Inferior parietal cortex (tissue), 1 donor: ENCODE results near the gene CBLC.
"Not testable (repeated sequence)": the region's sequence is repeated elsewhere in the genome, so short reads cannot be mapped to it uniquely, and the experiment has no call there.

Experiments
- DNase-seq: peaks from one replicate; pipeline ENCODE4 v3.0.0-alpha.2; 2016; ENCODE audit errors: extremely low spot score

The CBLC gene

DNA sequence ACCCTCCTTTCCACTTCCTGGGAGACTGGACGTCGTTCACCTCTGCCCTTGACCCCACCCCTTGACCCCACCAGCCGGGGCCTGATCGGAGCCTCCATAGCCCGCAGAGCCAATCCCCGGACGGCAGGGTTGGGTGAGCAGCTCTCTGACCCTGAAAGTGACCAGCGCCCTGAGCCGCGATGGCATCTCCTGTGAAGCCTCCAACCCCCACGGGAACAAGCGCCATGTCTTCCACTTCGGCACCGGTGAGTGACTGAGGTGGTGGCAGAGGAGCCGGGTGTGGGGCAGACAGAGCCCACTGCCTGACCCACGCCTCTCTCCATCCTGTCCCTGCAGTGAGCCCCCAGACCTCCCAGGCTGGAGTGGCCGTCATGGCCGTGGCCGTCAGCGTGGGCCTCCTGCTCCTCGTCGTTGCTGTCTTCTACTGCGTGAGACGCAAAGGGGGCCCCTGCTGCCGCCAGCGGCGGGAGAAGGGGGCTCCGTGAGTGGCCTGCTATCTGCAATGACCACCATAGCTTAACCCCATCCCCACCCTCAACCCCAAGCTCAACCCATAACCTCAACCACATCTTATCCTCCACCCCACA is 41.6 kb downstream of the CBLC start:
- DNase-seq, result no peak

- no peak for DNase-seq
Measured at GRCh38 chr19:44820648-44821609, 43.2 kb downstream of the CBLC start.

DNA sequence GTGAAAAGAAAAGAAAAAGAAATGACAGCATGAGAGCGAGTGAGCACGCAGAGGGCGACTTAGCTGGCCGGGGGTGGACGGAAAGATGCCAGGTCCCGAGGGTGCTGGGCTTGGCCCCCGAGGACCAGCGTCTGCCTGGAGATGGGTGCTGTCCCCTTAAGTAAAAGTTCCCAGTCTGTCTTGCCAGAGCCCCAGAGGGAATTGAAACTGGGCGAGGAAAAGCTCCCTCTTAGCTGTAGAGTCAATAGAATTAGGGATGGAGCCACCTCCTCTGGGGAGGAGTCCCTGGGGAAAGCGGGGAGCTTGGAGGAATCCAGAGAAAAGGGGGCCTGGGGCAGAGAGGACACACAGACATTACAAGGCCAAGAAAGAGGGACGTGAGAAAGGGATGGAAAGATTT is 44.5 kb downstream of the CBLC start:
- DNase-seq, result no peak

DNA sequence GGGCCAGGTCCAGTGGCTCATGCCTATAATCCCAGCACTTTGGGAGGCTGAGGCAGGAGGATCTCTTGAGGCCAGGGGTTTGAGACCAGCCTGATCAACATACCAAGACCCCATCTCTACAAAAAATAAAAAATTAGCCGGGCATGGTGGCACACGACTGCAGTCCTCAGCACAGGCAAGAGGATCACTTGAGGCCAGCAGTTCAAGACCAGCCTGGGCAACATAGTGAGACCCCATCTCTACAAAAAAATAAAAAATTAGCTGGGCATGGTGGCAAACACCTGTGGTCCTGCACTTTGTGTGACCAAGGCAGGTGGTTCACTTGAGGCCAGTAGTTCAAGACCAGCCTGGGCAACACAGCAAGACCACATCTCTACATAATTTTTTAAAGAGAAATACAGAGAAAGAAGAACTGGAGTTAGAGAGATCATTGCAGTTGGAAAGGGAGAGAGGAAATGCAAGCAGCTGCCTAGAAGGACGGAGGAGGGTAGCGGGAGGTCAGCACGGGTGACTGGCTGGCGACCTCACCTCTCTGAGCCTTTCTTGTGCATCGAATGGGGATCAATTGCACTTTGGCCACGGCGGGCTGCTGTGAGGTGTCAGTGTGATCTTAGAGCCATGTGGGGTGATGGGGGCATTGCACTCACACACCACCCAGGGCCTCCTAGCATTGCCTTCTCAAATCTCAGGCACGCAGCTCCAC is 45.1 kb downstream of the CBLC start:
- DNase-seq, result no peak

DNA sequence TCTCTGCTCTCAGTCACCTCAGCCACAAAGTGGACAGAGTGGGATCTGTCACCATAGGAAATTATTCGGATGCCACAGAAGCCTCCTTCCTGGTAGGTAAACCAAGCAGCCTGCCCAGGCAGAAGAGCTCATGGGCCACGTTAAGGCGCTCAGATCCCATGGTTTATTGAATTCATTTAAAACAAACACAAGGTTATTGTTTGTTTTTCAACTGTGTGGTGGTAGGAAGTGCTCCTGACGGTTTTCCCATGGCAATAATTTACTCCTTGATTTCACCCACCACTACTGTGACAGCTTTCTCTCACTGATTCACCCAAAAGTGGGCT is 45.6 kb downstream of the CBLC start:
- no peak for DNase-seq

DNA sequence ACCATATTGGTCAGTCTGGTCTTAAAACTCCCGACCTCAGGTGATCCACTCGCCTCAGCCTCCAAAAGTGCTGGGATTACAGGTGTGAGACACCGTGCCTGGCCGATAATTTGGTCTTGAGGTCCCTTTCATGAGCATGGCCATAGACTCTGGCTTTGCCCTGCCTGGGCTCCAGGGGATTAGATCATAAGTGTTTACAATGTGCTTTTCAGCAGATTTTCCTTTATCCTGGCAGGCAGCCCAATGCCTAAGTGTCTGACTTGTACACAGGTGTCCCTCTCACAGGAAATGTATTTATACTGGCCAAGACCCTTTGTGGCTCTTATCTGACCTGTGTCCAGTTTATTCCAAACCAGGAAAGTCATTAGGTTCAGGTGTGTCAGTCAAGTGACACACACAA is 47.1 kb downstream of the CBLC start:
- no peak for DNase-seq

DNA sequence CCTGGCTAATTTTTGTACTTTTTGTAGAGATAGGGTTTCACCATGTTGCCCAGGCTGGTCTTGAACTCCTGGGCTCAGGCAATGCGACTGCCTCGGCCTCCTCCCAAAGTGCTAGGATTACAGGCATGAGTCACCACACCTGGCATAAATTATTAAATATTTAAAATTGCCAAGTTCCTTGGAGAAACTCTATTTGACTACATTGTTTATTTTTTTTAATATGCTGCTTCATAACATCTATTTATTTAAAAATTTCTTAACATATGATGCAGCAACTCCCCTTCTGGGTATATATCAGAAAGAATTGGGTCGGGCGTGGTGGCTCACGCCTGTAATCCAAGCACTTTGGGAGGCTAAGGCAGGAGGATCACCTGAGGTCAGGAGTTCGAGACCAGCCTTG is 55.2 kb downstream of the CBLC start:
- DNase-seq, result not testable (repeated sequence)

- not testable (repeated sequence) for DNase-seq
Measured at GRCh38 chr19:44834399-44834798, 56.7 kb downstream of the CBLC start.

GRCh38 chr19:44839276-44839675 is 61.6 kb downstream of the CBLC start:
- DNase-seq, result no peak

DNA sequence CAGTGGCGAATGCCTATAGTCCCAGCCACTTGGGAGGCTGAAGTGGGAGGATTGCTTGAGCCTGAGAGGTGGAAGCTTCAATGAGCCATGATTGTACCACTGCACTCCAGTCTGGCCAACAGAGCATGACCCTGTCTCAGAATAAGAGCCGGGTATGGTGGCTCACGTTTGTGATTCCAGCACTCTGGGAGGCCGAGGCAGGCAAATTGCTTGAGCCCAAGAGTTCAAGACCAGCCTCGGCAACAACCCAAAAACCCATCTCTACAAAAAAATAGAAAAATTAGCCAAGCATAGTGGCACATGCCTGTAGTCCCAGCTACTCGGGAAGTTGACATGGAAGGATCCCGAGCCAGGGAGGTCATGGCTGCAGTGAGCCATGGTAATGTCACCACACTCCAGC is 63.1 kb downstream of the CBLC start:
- DNase-seq, result no peak

DNA sequence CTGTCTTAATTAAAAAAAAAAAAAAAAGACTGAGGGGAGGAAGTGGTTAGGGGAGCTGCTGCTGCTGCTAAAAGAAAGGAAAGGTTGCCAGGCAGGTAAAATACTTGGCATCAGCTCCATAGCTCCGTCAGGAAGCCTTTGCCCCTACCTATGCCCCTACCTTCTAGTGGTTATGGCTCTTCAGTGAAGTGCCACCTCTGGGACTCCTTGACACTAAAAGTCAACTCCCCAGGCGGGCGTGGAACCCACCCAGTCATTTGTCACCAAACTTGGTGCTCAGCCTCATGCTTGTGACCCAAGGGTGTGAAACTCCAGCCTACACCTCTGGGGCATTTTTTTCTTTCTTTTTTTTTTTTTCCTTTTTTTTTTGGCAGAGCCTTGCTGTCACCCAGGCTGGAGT is 63.5 kb downstream of the CBLC start:
- no peak for DNase-seq

DNA sequence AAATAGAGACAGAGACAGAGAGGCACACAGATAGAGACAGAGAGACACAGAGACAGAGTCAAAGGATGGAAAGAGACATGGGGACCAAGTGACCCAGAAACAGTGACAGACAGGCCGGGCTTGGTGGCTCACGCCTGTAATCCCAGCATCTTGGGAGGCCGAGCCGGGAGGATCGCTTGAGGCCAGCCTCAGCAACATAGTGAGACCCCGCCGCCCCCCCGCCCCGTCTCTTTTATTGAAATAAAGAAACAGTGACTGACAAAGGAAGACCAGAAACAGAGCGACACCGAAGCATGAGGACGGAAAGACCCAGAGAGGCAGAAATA is 67.6 kb downstream of the CBLC start:
- DNase-seq, result no peak

DNA sequence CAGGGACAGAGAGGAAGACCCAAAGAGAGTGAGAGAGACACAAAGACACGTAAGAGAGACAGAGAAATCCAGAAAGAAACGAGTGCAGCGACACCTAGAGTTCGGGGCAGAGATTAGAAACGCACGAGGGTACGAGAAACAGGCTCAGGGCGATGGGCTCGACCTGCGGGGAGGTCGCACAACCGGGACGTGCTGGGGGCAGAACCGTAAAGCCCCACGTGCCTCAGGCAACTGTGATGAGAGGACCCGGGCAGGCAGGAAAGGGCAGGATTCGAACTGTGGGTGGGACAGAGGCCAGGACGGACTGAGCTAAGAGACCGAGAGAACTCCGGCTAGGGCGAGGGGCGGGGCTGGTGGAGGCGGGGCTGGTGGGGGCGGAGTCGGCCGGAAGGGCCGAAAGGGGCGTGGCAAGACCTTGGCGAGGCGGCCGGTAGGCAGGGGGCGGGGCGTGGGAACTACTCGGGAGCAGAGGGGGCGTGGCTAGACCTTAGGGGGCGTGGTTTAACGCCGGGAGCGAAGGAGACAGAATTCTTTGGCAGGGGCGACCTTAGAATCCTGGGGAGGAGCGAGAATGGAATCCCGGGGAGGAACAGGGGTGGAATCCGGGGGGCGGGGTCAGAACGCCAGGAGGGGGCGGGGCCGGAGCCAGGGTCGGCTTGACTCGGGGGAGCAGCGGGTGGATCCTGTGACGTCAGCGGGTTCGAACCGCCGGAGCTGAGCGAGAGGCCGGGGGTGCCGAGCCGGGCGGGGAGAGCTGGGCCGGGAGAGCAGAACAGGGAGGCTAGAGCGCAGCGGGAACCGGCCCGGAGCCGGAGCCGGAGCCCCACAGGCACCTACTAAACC is 68.1 kb downstream of the CBLC start, which contains the start of gene NECTIN2:
Gene NECTIN2 (plus strand): TSS at position 686 of the 843 bp plus-strand sequence. CDS start 229 bp downstream, outside the sequence.
- peak; percentile 70 for DNase-seq

DNA sequence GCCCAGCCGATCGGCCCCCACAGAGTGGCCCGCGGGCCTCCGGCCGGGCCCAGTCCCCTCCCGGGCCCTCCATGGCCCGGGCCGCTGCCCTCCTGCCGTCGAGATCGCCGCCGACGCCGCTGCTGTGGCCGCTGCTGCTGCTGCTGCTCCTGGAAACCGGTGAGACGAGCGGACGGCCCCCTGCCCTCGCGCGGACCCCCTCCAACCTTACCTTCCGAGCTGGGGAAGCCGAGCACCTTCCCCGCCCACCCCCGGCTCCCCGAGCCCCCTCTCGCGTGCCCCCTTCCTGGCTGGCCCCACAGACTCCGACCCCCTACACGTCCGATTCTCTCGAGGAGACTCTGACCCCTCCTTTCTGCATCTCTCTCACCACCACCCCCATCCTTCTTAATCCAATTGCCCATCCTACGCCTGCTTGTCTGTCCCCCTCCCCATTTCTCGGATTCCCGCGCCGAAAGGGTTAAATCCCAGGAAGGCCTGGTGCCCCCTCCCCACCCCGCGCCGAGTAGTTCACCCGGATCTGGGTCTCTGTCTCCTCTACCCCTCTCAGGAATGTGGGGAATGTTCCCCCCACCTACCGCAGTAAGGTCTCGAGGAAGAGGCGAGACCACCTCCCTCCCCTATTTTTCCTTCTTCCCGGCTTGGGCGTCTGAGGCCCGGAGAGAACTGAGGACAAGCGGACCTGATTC is 68.9 kb downstream of the CBLC start:
- no peak for DNase-seq

- no peak for DNase-seq
Measured at GRCh38 chr19:44847144-44848035, 69.7 kb downstream of the CBLC start.

- DNase-seq, result no peak
Measured at GRCh38 chr19:44848036-44848811, 70.5 kb downstream of the CBLC start.

GRCh38 chr19:44848812-44849447 is 71.2 kb downstream of the CBLC start:
- no peak for DNase-seq
